ENCODE measurements around the gene NSMF. TPM values are rescaled to one million over a fixed set of nuclear protein-coding genes. Genes with fewer than 3 reads are reported as not detected.
A peak's percentile ranks its signal among the peaks of the same experiment; 100 is the strongest.

Gene NSMF
- total and polyA plus RNA-seq, 2 donors (not counting 1 experiment from before 2014, with no cell fraction given), result 28.7 to 59.4 TPM

DNA sequence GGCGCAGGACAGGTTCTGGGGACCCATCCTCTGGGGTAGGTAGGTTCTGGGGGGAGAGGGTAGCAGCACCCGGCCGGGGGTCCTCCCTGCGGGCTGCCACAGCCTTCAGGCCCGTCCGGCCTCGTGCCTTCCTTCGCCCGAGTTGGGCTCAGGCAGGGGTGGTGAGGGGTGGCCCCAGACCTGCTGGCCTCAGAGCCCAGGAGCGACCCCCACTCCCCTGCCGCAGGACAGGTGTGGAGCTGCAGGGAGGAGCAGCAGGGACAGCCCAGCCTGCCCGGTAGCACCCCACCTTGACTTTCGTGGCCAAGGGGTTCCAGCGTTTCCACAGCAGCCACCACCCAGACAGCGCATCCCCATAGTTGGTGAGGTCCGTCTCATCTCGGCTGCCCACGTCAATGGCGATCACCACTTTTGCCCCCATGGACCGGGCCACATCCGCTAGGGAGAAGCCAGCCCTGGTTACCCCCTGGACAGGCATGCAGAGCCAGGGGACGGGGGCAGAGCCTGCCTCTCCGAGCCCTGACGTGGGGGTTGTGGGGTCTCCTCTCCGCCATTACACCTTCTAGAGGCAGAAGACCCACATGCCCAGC is 3.4 kb upstream of the NSMF start:
- Mint-ChIP-seq H3K27ac (peak overlapping the region; percentile 88), H3K4me1 (peaks cover 21% of the 10 kb centered on the region), H3K9me3 (ENCODE audit: insufficient read depth) (no peaks in the 10 kb centered on the region), H3K4me3 (peak overlapping the region; percentile 79), H3K27me3 (no peaks in the 10 kb centered on the region)
- H3K9ac ChIP-seq (ENCODE audit: low read length), result peak overlapping the region; percentile 65
- peak overlapping the region; percentile 77 for H2AFZ ChIP-seq (ENCODE audit: insufficient read depth, low read depth, low read length, poor library complexity, severe bottlenecking)
- WGBS (ENCODE audit: insufficient coverage), result 96% methylated on average over 16 of the region's 25 CpGs
- peak overlapping the region; percentile 84 to 89 for H3K27ac ChIP-seq (ENCODE audit: low read length in 2 of 2)
- H3K4me2 ChIP-seq (replicated peaks; ENCODE audit: low read depth, low read length, poor library complexity, severe bottlenecking), result peak overlapping the region; percentile 99
- TF ChIP-seq EZH2 (IDR thresholded peaks at IDR 0.05; ENCODE audit: borderline replicate concordance, insufficient read depth, low read depth, low read length, poor library complexity, severe bottlenecking), result no peak
- TF ChIP-seq, protein P1, sequence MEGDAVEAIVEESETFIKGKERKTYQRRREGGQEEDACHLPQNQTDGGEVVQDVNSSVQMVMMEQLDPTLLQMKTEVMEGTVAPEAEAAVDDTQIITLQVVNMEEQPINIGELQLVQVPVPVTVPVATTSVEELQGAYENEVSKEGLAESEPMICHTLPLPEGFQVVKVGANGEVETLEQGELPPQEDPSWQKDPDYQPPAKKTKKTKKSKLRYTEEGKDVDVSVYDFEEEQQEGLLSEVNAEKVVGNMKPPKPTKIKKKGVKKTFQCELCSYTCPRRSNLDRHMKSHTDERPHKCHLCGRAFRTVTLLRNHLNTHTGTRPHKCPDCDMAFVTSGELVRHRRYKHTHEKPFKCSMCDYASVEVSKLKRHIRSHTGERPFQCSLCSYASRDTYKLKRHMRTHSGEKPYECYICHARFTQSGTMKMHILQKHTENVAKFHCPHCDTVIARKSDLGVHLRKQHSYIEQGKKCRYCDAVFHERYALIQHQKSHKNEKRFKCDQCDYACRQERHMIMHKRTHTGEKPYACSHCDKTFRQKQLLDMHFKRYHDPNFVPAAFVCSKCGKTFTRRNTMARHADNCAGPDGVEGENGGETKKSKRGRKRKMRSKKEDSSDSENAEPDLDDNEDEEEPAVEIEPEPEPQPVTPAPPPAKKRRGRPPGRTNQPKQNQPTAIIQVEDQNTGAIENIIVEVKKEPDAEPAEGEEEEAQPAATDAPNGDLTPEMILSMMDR (IDR thresholded peaks at IDR 0.05), result no peak
- ChIA-PET CTCF (interaction anchor here (1.0 to 1.3 kb wide), 3 partner anchors 15 to 40 kb away, joined by 4 to 6 read pairs (median 4); partner anchors contain the start of genes EXD3 and NOXA1), POLR2A (interaction anchor here (1.0 kb wide), 2 partner anchors 222 to 376 kb away, joined by 3 to 5 read pairs; partner anchors contain the start of gene MAN1B1)
- ATAC-seq (ENCODE audit: low read depth), result no peak
- peaks cover 6% of the 10 kb centered on the region for H3K79me2 ChIP-seq (ENCODE audit: control insufficient read depth, insufficient read depth, low read length)
- H3K4me1 ChIP-seq (ENCODE audit: control insufficient read depth in 2 of 2, insufficient read depth in 2 of 2, low read length in 2 of 2), result peaks cover 39 to 44% of the 10 kb centered on the region in 2 donors
- H4K20me1 ChIP-seq (ENCODE audit: control insufficient read depth, insufficient read depth, low read length, poor library complexity, severe bottlenecking), result peaks cover 9% of the 10 kb centered on the region
- intact Hi-C loops (cut with micrococcal nuclease), result no loop called here
- DNase-seq, result no peak
- peak overlapping the region in 4 of 5 experiments; percentile 37 to 56 (median 48) for H3K4me3 ChIP-seq (ENCODE audit: control extremely low read depth in 1 of 5, extremely low read depth in 1 of 5, insufficient read depth in 1 of 5, low read depth in 2 of 5, low read length in 4 of 5)
- peaks cover 0 to 4% (median 0%) of the 10 kb centered on the region in 3 donors for H3K9me3 ChIP-seq (ENCODE audit: control extremely low read depth in 1 of 3, control insufficient read depth in 2 of 3, insufficient read depth in 1 of 3, low read length in 2 of 3)
- H3K36me3 ChIP-seq (replicated peaks in 1 of 2; ENCODE audit: control extremely low read depth in 1 of 2, control insufficient read depth in 1 of 2, extremely low read depth in 1 of 2, insufficient read depth in 2 of 2, low read length in 1 of 2), result no peaks in the 10 kb centered on the region
- no peaks in the 10 kb centered on the region for H3K27me3 ChIP-seq (replicated peaks in 1 of 4; ENCODE audit: control extremely low read depth in 1 of 4, control insufficient read depth in 3 of 4, insufficient read depth in 4 of 4, low read length in 3 of 4)

Measured in B cell (primary cell).